Fibroblast of lung (primary cell): ENCODE results near the gene SCGB3A1. TPM values are rescaled to one million over a fixed set of nuclear protein-coding genes. Genes with fewer than 3 reads are reported as not detected.

ENCODE experiments used
- DNase-seq, 2 donors: peaks; one replicate each; pipeline versions ENCODE4 v3.0.0 to v3.0.0-alpha.2; 2010; ENCODE audit warnings: low read depth in 2 of 2
- H2AFZ ChIP-seq: 2 replicates; pipeline ENCODE4 v1.5.1; 2012; ENCODE audit warnings: low read length, control low read depth, inconsistent platforms
- H3K27ac ChIP-seq: 2 replicates; pipeline ENCODE4 v1.5.1; 2011; ENCODE audit warnings: low read length, control low read depth; ENCODE audit not compliant: insufficient read depth
- H3K27me3 ChIP-seq: 2 replicates; pipeline ENCODE4 v1.5.1; 2011; ENCODE audit warnings: mild to moderate bottlenecking, low read length; ENCODE audit not compliant: control insufficient read depth, insufficient read depth
- H3K36me3 ChIP-seq: 2 replicates; pipeline ENCODE4 v1.5.1; 2011; ENCODE audit warnings: low read length; ENCODE audit not compliant: control insufficient read depth, insufficient read depth
- H3K4me1 ChIP-seq: 2 replicates; pipeline ENCODE4 v1.5.1; 2011; ENCODE audit warnings: low read length; ENCODE audit not compliant: control insufficient read depth, insufficient read depth; ENCODE audit errors: extremely low read depth
- H3K4me2 ChIP-seq: 2 replicates; pipeline ENCODE4 v1.5.1; 2011; ENCODE audit warnings: low read length, control low read depth; ENCODE audit not compliant: insufficient read depth; ENCODE audit errors: extremely low read depth
- H3K4me3 ChIP-seq, 4 experiments: fragments of 200-600 bp in 1 of 4; sonication (generic) in 1 of 4; replicated peaks in 1 of 4; 2 replicates each; pipeline ENCODE4 v1.5.1; 2011 to 2016; ENCODE audit warnings: low read length in 4 of 4, low read depth in 3 of 4, mild to moderate bottlenecking in 3 of 4, control low read depth in 2 of 4, inconsistent platforms in 1 of 4, mixed read lengths in 1 of 4; ENCODE audit not compliant: insufficient read depth in 1 of 4; ENCODE audit errors: control extremely low read depth in 1 of 4
- H3K79me2 ChIP-seq: 2 replicates; pipeline ENCODE4 v1.5.1; 2012; ENCODE audit warnings: mild to moderate bottlenecking, low read length, inconsistent platforms; ENCODE audit not compliant: control insufficient read depth, insufficient read depth
- H3K9ac ChIP-seq: 2 replicates; pipeline ENCODE4 v1.5.1; 2011; ENCODE audit warnings: mild to moderate bottlenecking, low read length, control low read depth; ENCODE audit not compliant: insufficient read depth
- H3K9me3 ChIP-seq: 2 replicates; pipeline ENCODE4 v1.5.1; 2012; ENCODE audit warnings: low read depth, low read length; ENCODE audit not compliant: control insufficient read depth, insufficient read depth
- H4K20me1 ChIP-seq: 2 replicates; pipeline ENCODE4 v1.5.1; 2011; ENCODE audit warnings: low read length; ENCODE audit not compliant: control insufficient read depth, insufficient read depth; ENCODE audit errors: extremely low read depth
- EZH2 ChIP-seq: IDR thresholded peaks from 2 replicates; pipeline ENCODE4 v1.5.1; 2012; ENCODE audit warnings: low read length, control low read depth, mild to moderate bottlenecking; ENCODE audit errors: missing control alignments
- polyA plus RNA-seq, 2 donors: library from polyadenylated mRNA; depleted of rRNA in 1 of 2; stranded (reverse) in 1 of 2; unstranded in 1 of 2; fragments of >200 nt; gene quantifications; 2 replicates each; pipeline ENCODE4 v1.2.1, GENCODE V29; 2011 to 2012; ENCODE audit warnings: missing spikeins in 1 of 2
- total RNA-seq: library from RNA; depleted of rRNA; stranded (reverse); fragments of >200 nt; gene quantifications from 2 replicates; pipeline ENCODE4 v1.2.1, GENCODE V29; 2014
- TF ChIP-seq, protein P1 (sequence below), 2 donors: IDR thresholded peaks in 1 of 2; conservative IDR thresholded peaks in 1 of 2; 1 replicate in 1 of 2; 2 replicates in 1 of 2; pipeline ENCODE4 v1.5.1; 2011 to 2012; ENCODE audit warnings: low read length in 2 of 2, control low read depth in 1 of 2, inconsistent platforms in 1 of 2, low read depth in 1 of 2, mild to moderate bottlenecking in 1 of 2

Gene SCGB3A1
- total and polyA plus RNA-seq, 2 donors (not counting 1 experiment from before 2014, with no cell fraction given) = not detected

DNA sequence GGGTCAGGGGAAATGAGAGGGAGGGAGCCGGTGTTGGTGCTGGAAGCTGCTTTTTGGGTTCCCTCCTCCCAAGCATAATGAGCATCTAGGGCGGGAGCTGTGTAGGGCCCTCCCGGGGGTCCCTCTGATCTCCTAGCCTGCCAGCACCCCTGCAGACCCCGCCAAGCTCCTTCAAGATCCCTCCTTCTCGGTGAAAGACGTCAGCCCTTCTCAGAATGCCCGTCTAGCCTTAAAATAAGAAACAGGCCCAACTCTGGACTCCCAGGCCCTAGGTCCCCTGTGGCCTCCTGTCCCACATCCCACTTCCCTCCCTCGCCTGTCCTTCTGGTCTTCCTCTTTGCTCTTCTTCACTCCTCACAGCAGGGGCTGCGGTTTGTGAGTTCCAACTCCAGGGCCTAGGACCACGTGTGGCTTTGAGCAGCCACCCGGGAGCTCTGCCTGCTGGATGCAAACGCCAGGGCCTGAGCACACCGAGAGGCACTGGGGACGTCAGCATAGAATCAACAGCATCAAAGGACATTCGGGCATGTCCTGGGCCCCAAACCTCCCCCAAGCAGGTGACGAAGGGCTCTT, 8.8 kb upstream of the SCGB3A1 start:
- Histone ChIP-seq H4K20me1 (no peaks in the 10 kb centered on the region), H3K9ac (no peak overlapping the region), H3K27ac (no peak overlapping the region), H3K4me3 (no peak overlapping the region), H2AFZ (no peak overlapping the region), H3K9me3 (no peaks in the 10 kb centered on the region), H3K79me2 (no peaks in the 10 kb centered on the region), H3K4me2 (no peak overlapping the region), H3K4me1 (no peaks in the 10 kb centered on the region), H3K27me3 (no peaks in the 10 kb centered on the region), H3K36me3 (no peaks in the 10 kb centered on the region)
- no peak for DNase-seq
- no peak for TF ChIP-seq EZH2
- TF ChIP-seq, protein P1, sequence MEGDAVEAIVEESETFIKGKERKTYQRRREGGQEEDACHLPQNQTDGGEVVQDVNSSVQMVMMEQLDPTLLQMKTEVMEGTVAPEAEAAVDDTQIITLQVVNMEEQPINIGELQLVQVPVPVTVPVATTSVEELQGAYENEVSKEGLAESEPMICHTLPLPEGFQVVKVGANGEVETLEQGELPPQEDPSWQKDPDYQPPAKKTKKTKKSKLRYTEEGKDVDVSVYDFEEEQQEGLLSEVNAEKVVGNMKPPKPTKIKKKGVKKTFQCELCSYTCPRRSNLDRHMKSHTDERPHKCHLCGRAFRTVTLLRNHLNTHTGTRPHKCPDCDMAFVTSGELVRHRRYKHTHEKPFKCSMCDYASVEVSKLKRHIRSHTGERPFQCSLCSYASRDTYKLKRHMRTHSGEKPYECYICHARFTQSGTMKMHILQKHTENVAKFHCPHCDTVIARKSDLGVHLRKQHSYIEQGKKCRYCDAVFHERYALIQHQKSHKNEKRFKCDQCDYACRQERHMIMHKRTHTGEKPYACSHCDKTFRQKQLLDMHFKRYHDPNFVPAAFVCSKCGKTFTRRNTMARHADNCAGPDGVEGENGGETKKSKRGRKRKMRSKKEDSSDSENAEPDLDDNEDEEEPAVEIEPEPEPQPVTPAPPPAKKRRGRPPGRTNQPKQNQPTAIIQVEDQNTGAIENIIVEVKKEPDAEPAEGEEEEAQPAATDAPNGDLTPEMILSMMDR (conservative IDR thresholded peaks at IDR 0.05 in 1 of 2, IDR thresholded peaks at IDR 0.05 in 1 of 2; ENCODE audit: low read depth in 1 of 2, low read length in 2 of 2) = no peak

DNA sequence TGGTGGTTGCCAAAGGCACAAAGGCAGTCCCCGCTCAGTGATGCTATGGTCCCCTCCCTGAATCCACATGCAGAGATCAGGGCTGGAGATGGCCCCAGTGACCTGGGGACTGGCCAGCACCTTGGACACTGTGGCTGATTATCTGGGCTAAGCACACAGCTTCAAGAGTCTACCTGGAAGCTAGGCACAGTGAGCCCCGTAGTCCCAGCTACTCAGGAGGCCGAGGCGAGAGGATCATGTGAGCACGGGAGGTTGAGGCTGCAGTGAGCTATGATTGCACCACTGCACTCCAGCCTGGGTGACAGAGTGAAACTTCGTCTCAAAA, 8.3 kb upstream of the SCGB3A1 start:
- no peak overlapping the region for H3K27ac ChIP-seq
- H3K4me3 ChIP-seq = no peak overlapping the region
- H2AFZ ChIP-seq = no peak overlapping the region
- H3K4me2 ChIP-seq = no peak overlapping the region
- no peaks in the 10 kb centered on the region for H3K36me3 ChIP-seq
- TF ChIP-seq, protein P1 (conservative IDR thresholded peaks at IDR 0.05 in 1 of 2, IDR thresholded peaks at IDR 0.05 in 1 of 2; ENCODE audit: low read depth in 1 of 2, low read length in 2 of 2) = no peak
- TF ChIP-seq EZH2 = no peak
- no peak for DNase-seq
- H3K27me3 ChIP-seq = no peaks in the 10 kb centered on the region
- H3K4me1 ChIP-seq = no peaks in the 10 kb centered on the region
- no peaks in the 10 kb centered on the region for H3K9me3 ChIP-seq
- H3K9ac ChIP-seq = no peak overlapping the region
- no peaks in the 10 kb centered on the region for H3K79me2 ChIP-seq
- no peaks in the 10 kb centered on the region for H4K20me1 ChIP-seq

DNA sequence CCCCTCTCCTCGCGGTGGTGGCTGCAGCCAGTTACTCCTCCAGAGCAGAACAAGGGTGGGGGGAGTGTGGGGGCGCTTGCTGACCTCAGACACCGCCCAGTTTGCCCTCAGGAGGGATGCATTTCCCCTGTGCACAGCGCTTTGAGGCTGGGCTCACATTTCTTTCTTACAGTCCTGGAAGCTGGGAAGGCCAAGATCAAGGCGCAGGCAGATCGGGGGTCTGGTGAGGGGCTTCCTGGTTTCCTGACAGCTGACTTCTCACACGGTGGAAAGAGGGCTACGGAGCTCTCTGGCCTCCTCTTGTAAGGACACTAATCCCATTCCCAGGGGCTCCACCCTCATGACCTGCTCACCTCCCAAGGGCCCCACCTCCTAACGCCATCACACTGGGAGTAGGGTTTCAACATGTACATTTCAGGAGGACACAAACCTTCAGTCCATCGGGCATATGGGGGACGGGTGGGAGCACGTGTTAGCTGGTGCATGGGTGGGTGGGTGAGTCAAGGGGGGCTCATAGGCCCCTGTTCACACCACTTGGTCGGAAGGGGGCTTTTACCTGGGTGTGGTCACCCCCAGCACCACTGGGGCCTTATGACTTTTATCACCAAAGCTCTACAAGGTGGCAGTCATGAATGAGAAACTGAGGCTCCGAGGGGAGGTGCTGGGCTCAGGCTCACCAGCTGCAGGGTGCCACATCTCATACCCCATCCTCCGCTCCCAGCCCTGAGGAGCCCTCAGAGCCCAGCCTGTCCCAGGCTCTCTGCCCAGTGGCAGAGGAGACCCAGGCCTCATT, 7.7 kb upstream of the SCGB3A1 start:
- no peaks in the 10 kb centered on the region for H3K79me2 ChIP-seq
- no peak overlapping the region for H3K27ac ChIP-seq
- no peak overlapping the region for H2AFZ ChIP-seq
- no peaks in the 10 kb centered on the region for H3K9me3 ChIP-seq
- no peaks in the 10 kb centered on the region for H3K4me1 ChIP-seq
- no peaks in the 10 kb centered on the region for H4K20me1 ChIP-seq
- DNase-seq = no peak
- no peaks in the 10 kb centered on the region for H3K36me3 ChIP-seq
- no peak overlapping the region for H3K4me2 ChIP-seq
- no peak overlapping the region for H3K9ac ChIP-seq
- no peaks in the 10 kb centered on the region for H3K27me3 ChIP-seq
- no peak for TF ChIP-seq EZH2
- TF ChIP-seq, protein P1 (conservative IDR thresholded peaks at IDR 0.05 in 1 of 2, IDR thresholded peaks at IDR 0.05 in 1 of 2; ENCODE audit: low read depth in 1 of 2, low read length in 2 of 2) = no peak
- no peak overlapping the region for H3K4me3 ChIP-seq
